HG03521 (cell line): ENCODE results near the gene GBA3.

ENCODE experiments used
- ATAC-seq: cut with Tn5 transposase; IDR thresholded peaks from one replicate; pipeline ENCODE4 v1.9.1; 2021; ENCODE audit warnings: mild to moderate bottlenecking, moderate library complexity; ENCODE audit not compliant: unreplicated experiment

The GBA3 gene

GRCh38 chr4:22692736-22693135 is at the start of gene GBA3:
TSS of gene GBA3 (plus strand) at chr4:22692937.
- ATAC-seq: no peak

GRCh38 chr4:22643952-22644351 is 48.8 kb upstream of the GBA3 start:
- ATAC-seq: no peak

- ATAC-seq: no peak
These were observed 47.1 kb upstream of the GBA3 start for GRCh38 chr4:22645481-22646182.

- no peak for ATAC-seq
These were observed 43.7 kb upstream of the GBA3 start for GRCh38 chr4:22648996-22649395.

GRCh38 chr4:22650771-22651170 is 42.0 kb upstream of the GBA3 start:
- ATAC-seq: no peak

GRCh38 chr4:22653752-22654151 is 39.0 kb upstream of the GBA3 start:
- ATAC-seq: no peak

- ATAC-seq: no peak
These were observed 31.3 kb upstream of the GBA3 start for GRCh38 chr4:22661443-22661842.

GRCh38 chr4:22667332-22667940 is 25.3 kb upstream of the GBA3 start:
- no peak for ATAC-seq

GRCh38 chr4:22668301-22668700 is 24.4 kb upstream of the GBA3 start:
- ATAC-seq: no peak

GRCh38 chr4:22668702-22669101 is 24.0 kb upstream of the GBA3 start:
- ATAC-seq: no peak

GRCh38 chr4:22670956-22671355 is 21.8 kb upstream of the GBA3 start:
- no peak for ATAC-seq

- no peak for ATAC-seq
These were observed 20.2 kb upstream of the GBA3 start for GRCh38 chr4:22672519-22672918.

GRCh38 chr4:22672944-22673343 is 19.8 kb upstream of the GBA3 start:
- no peak for ATAC-seq

- no peak for ATAC-seq
These were observed 18.0 kb upstream of the GBA3 start for GRCh38 chr4:22674700-22675099.

GRCh38 chr4:22676063-22676462 is 16.7 kb upstream of the GBA3 start:
- ATAC-seq: no peak

- no peak for ATAC-seq
These were observed 15.0 kb upstream of the GBA3 start for GRCh38 chr4:22677780-22678179.

GRCh38 chr4:22678940-22679854 is 13.5 kb upstream of the GBA3 start:
- no peak for ATAC-seq

GRCh38 chr4:22680065-22680642 is 12.6 kb upstream of the GBA3 start:
- no peak for ATAC-seq

GRCh38 chr4:22683726-22684125 is 9.0 kb upstream of the GBA3 start:
- no peak for ATAC-seq

GRCh38 chr4:22686141-22686540 is 6.6 kb upstream of the GBA3 start:
- no peak for ATAC-seq

GRCh38 chr4:22688236-22688635 is 4.5 kb upstream of the GBA3 start:
- ATAC-seq: no peak
